Placental epithelial cell (primary cell): ENCODE measurements around the gene ART1. TPM values are rescaled to one million over a fixed set of nuclear protein-coding genes. Genes with fewer than 3 reads are reported as not detected.

Experiments used
- small RNA-seq: library from RNA; depleted of rRNA; stranded (forward); fragments of <200 nt; gene quantifications from one replicate; pipeline ENCODE3, GENCODE V24; 2012
- total RNA-seq: library from RNA; depleted of rRNA; stranded (reverse); fragments of >200 nt; gene quantifications from 2 replicates; pipeline ENCODE4 v1.2.3, GENCODE V29; 2012

ART1 gene
- total RNA-seq, result not detected in 2 replicates

GRCh38 chr11:3644817-3645235 lies at the start of gene ART1:
Gene ART1, plus strand, starts transcription at chr11:3645128. Its CDS starts 14,086 bp downstream, at chr11:3659214.

DNA sequence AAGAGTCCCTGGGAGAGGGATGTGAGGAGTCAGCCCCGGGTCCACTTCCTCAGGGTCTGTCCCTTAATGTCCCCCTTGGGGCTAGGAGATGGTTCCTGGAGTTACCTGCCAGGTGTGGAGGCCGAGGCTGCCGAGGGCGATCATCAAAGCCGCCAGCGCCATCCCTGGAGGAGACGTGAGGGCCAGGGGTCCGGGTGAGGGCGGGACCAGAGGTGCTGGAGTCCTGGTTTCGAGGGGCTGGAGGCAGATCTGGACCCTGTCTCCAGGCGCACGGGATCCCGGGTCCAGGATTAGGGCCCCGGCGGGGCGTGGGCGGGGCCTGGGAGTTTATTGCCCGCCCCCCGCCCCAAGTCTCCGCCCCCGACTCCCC lies 3.2 kb upstream of the ART1 start, which contains the start of gene ART5:
ART5 (minus strand) TSS at position 292 of the 370 bp plus-strand sequence; CDS start at position 162, 130 bp downstream.

DNA sequence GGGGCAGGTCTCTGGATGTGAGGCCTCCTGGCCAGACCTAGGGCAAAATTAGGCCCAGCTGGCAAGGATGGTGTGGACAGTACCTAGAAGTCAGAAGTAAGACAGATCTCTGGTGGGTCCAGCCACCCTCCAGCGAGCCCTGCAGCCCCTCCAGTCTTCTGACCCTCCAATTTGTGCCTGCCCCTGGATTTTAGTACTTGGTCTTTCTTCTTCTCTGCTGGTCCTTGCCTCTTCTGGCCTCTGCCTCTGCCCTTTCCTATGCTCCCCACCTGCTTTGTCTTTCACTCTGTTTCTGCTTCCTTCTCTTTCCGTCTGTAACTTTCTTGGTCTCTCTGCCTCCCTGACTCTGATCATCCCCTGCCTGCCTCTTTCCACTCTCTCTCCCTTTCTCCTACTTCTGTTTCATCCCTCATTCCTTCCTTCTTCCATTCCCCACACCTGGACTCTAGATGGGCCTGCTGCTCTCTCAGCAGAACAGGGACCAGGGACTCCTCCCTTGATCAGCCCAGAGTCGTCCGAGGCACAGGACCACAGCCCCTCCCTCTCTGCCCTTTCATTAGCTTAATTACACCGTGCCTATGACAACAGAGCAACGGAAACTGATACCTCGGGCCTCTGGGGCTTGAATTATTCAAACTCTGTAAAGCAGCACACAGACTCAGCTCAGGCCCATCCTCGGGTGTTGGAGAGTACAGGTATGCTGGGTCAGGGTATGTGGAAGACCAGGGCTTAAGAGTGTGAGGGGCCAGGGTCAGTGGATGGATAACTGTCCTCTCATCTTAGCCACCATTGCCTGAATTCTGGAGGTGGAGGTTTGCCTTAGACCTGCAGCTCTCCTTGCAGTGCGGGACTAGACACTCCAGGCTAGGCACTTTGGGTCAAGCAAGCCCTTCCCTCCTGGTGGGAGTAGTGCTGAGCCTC lies 26.7 kb downstream of the ART1 start, which contains the start of gene CHRNA10:
CHRNA10 (minus strand) TSS at position 51 of the 921 bp plus-strand sequence. CDS start 72 bp downstream, outside the sequence.

Small RNAs within 50 kb of the gene (small RNA-seq; reads per million reads assigned to genes)
- gene RF00019, result not detected

Other genes starting within 250 kb of the ART1 start
- 3.1 TPM in 1 of 2 replicates, not detected in the other for gene ART5, start 3.1 kb upstream of the ART1 start, total RNA-seq
- gene CHRNA10, start 26.3 kb downstream of the ART1 start, total RNA-seq, result 0.65 and 1.2 TPM in 2 replicates
- 81.3 and 117 TPM in 2 replicates for gene NUP98, start 152.4 kb downstream of the ART1 start, total RNA-seq
- gene PGAP2, start 163.4 kb downstream of the ART1 start, total RNA-seq, result 27.1 and 27.5 TPM in 2 replicates
- 24.7 and 34.7 TPM in 2 replicates for gene RHOG, start 195.8 kb downstream of the ART1 start, total RNA-seq
- gene STIM1, start 210.5 kb downstream of the ART1 start, total RNA-seq, result 103 and 134 TPM in 2 replicates